SK-N-SH treated with all-trans-retinoic acid at 6 μM for 48 hours (cell line): ENCODE results near the gene PLCH2.

ENCODE experiments used
- ATAC-seq: fragments of 200-7000 bp; cut with Tn5 transposase; 3 replicates; pipeline ENCODE4 v1.9.1; 2020; ENCODE audit warnings: mild to moderate bottlenecking, moderate library complexity
- ARNTL ChIP-seq: fragments of 450-650 bp; formaldehyde crosslinking; IDR thresholded peaks from 2 replicates; pipeline ENCODE4 v1.5.0; 2020; ENCODE audit warnings: low read depth, mild to moderate bottlenecking, moderate library complexity, borderline replicate concordance
- BACH2 ChIP-seq: fragments of 250-450 bp; sonication (Bioruptor Pico); IDR thresholded peaks from 2 replicates; pipeline ENCODE4 v1.9.0; 2021; ENCODE audit warnings: mild to moderate bottlenecking, borderline replicate concordance
- CREB5 ChIP-seq: fragments of 250-450 bp; sonication (Bioruptor Pico); IDR thresholded peaks from 2 replicates; pipeline ENCODE4 v1.5.1; 2020; ENCODE audit warnings: low read depth, mild to moderate bottlenecking, moderate library complexity
- CSDC2 ChIP-seq: fragments of 250-450 bp; sonication (Bioruptor Pico); IDR thresholded peaks from 2 replicates; pipeline ENCODE4 v1.5.0; 2020; ENCODE audit warnings: mild to moderate bottlenecking, moderate library complexity
- ESRRG ChIP-seq: fragments of 250-450 bp; sonication (Bioruptor Pico); IDR thresholded peaks from 2 replicates; pipeline ENCODE4 v1.6.1; 2021; ENCODE audit warnings: mild to moderate bottlenecking
- GLIS3 ChIP-seq: fragments of 250-450 bp; sonication (Bioruptor Pico); IDR thresholded peaks from 2 replicates; pipeline ENCODE4 v1.5.0; 2020; ENCODE audit warnings: mild to moderate bottlenecking, moderate library complexity
- ISL1 ChIP-seq: fragments of 250-450 bp; sonication (Bioruptor Pico); IDR thresholded peaks from 2 replicates; pipeline ENCODE4 v2.1.2; 2022; ENCODE audit warnings: mild to moderate bottlenecking, moderate library complexity
- OSR1 ChIP-seq: fragments of 250-450 bp; sonication (Bioruptor Pico); IDR thresholded peaks from 2 replicates; pipeline ENCODE4 v1.8.0; 2022; ENCODE audit warnings: moderate library complexity, mild to moderate bottlenecking, inconsistent platforms
- PATZ1 ChIP-seq: fragments of 250-450 bp; sonication (Bioruptor Pico); IDR thresholded peaks from 2 replicates; pipeline ENCODE4 v1.8.0; 2020; ENCODE audit warnings: mild to moderate bottlenecking, moderate library complexity, borderline replicate concordance
- RARB ChIP-seq: fragments of 250-450 bp; sonication (Bioruptor Pico); IDR thresholded peaks from 2 replicates; pipeline ENCODE4 v1.8.0; 2021; ENCODE audit warnings: mild to moderate bottlenecking, moderate library complexity
- SNAI2 ChIP-seq: fragments of 250-450 bp; sonication (Bioruptor Pico); IDR thresholded peaks from 2 replicates; pipeline ENCODE4 v1.5.0; 2020; ENCODE audit warnings: mild to moderate bottlenecking, moderate library complexity
- TCF4 ChIP-seq: fragments of 250-450 bp; sonication (Bioruptor Pico); IDR thresholded peaks from 2 replicates; pipeline ENCODE4 v1.8.0; 2021; ENCODE audit warnings: mild to moderate bottlenecking, moderate library complexity, borderline replicate concordance
- TOX ChIP-seq: fragments of 250-450 bp; sonication (Bioruptor Pico); IDR thresholded peaks from 2 replicates; pipeline ENCODE4 v1.8.0; 2021; ENCODE audit warnings: mild to moderate bottlenecking, moderate library complexity, borderline replicate concordance
- TSHZ2 ChIP-seq: fragments of 250-450 bp; sonication (Bioruptor Pico); IDR thresholded peaks from 2 replicates; pipeline ENCODE4 v1.5.0; 2020; ENCODE audit warnings: mild to moderate bottlenecking, moderate library complexity
- ZFP3 ChIP-seq: fragments of 250-450 bp; sonication (Bioruptor Pico); IDR thresholded peaks from 2 replicates; pipeline ENCODE4 v1.5.0; 2020; ENCODE audit warnings: mild to moderate bottlenecking, moderate library complexity
- ZFP30 ChIP-seq: fragments of 450-650 bp; formaldehyde crosslinking; IDR thresholded peaks from 2 replicates; pipeline ENCODE4 v1.5.0; 2022; ENCODE audit warnings: mild to moderate bottlenecking, moderate library complexity
- ZNF8 ChIP-seq: fragments of 450-650 bp; formaldehyde crosslinking; IDR thresholded peaks from 2 replicates; pipeline ENCODE4 v1.5.0; 2020; ENCODE audit warnings: mild to moderate bottlenecking, moderate library complexity

PLCH2 gene

GRCh38 chr1:2492091-2492490 is 16.0 kb downstream of the PLCH2 start:
- no peak for TF ChIP-seq SNAI2 (CRISPR knock-in tag)
- no peak for TF ChIP-seq GLIS3
- ATAC-seq, result no peak

- TF ChIP-seq TCF4 (CRISPR knock-in tag), result no peak
- TF ChIP-seq TSHZ2 (CRISPR knock-in tag), result no peak
- no peak for TF ChIP-seq ISL1 (CRISPR knock-in tag)
- no peak for TF ChIP-seq ESRRG
- TF ChIP-seq PATZ1 (CRISPR knock-in tag), result no peak
- TF ChIP-seq ZFP3, result no peak
- no peak for TF ChIP-seq ZFP30
- TF ChIP-seq TOX (CRISPR knock-in tag), result no peak
- TF ChIP-seq RARB, result no peak
- TF ChIP-seq BACH2 (CRISPR knock-in tag), result no peak
- TF ChIP-seq CSDC2 (CRISPR knock-in tag), result no peak
- TF ChIP-seq ARNTL (CRISPR knock-in tag), result no peak
- no peak for ATAC-seq
These were observed 17.1 kb downstream of the PLCH2 start for GRCh38 chr1:2493218-2493617.

- no peak for TF ChIP-seq PATZ1 (CRISPR knock-in tag)
- no peak for TF ChIP-seq CSDC2 (CRISPR knock-in tag)
- TF ChIP-seq OSR1, result no peak
- TF ChIP-seq ARNTL (CRISPR knock-in tag), result no peak
- TF ChIP-seq TCF4 (CRISPR knock-in tag), result no peak
- no peak for TF ChIP-seq ZFP3
- no peak for TF ChIP-seq ZNF8 (CRISPR knock-in tag)
- no peak for ATAC-seq
These were observed 17.7 kb downstream of the PLCH2 start for GRCh38 chr1:2493691-2494322.

GRCh38 chr1:2494323-2494693 is 18.2 kb downstream of the PLCH2 start:
- no peak for ATAC-seq
- TF ChIP-seq CSDC2 (CRISPR knock-in tag) (no peak), CREB5 (CRISPR knock-in tag) (no peak), ISL1 (CRISPR knock-in tag) (no peak), TCF4 (CRISPR knock-in tag) (no peak), TOX (CRISPR knock-in tag) (no peak), PATZ1 (CRISPR knock-in tag) (no peak), ARNTL (CRISPR knock-in tag) (no peak), OSR1 (no peak), SNAI2 (CRISPR knock-in tag) (no peak), BACH2 (CRISPR knock-in tag) (no peak)
